Measurements from ENCODE around the gene MIDN.

The MIDN gene

DNA sequence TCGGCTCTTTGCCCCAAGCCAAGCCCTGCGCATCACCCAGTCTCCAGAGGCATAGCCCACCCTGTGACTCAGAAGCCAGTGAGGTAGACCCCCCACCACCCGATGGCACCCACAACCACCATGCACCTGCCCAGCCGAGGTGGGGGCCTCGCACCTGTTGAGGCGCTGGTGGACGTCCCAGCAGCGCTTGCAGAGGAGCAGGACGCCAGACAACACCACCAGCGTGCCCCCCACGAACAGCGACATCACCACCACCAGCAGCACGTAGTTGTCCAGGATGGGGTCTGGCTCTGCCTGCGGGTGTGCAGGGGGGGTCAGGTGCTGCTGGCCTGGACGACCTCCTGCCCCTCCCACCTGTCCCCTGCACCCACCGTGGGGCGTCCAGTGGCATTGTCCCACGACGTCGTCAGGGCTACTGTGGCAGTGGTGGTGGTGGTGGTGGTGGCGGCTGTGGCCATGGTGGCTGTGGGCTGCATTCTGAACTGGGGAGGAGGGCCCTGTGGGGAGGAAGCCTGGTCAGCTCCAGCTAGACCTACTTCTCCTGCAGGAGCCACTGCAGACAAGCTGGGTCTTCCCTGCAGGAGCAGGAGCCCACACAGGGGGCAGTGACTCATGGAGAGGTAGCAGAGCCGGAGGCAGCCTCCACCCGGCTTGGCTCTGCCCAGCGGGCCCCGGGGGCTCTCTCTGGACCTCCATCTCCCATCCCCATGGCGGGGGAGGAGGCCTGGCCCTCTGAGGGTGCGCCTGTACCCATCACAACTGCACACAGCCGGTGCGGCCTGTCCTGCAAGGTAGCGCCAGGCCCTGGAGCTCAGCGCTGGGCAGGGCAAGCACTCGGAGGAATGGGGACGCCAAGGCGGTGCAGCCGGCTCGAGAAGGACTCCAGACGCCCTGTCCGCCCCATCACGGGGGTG is 12.5 kb upstream of the MIDN start:
- H3K4me3 ChIP-seq (replicated peaks; ENCODE audit: low read depth, low read length) = peak overlapping the region; percentile 73
- TF ChIP-seq, protein P1, sequence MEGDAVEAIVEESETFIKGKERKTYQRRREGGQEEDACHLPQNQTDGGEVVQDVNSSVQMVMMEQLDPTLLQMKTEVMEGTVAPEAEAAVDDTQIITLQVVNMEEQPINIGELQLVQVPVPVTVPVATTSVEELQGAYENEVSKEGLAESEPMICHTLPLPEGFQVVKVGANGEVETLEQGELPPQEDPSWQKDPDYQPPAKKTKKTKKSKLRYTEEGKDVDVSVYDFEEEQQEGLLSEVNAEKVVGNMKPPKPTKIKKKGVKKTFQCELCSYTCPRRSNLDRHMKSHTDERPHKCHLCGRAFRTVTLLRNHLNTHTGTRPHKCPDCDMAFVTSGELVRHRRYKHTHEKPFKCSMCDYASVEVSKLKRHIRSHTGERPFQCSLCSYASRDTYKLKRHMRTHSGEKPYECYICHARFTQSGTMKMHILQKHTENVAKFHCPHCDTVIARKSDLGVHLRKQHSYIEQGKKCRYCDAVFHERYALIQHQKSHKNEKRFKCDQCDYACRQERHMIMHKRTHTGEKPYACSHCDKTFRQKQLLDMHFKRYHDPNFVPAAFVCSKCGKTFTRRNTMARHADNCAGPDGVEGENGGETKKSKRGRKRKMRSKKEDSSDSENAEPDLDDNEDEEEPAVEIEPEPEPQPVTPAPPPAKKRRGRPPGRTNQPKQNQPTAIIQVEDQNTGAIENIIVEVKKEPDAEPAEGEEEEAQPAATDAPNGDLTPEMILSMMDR (IDR thresholded peaks at IDR 0.05; ENCODE audit: low read depth, low read length, missing control alignments) = no peak
- DNase-seq (ENCODE audit: extremely low read depth, low read depth) = no peak

DNA sequence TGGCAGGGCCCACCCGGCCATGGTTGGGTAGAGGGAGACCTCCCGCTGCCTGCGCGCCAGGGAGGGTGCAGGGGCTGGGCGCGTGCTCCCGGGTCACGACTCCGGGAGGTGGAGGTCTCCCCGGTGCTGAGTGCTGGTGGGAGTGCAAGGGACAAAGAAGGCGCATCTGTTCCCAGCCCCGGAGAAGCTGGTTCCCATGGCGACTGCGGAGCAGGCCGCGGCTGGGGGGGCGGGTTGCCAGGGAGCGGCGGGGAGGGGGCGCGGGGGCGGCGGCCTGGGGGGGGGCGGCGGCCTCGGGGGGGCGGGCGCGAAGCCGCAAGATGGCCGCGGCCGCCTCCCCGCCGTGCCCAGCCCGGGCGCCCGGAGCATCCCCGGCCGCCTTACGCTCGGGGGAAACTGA is 11.8 kb upstream of the MIDN start:
- TF ChIP-seq, protein P1 (IDR thresholded peaks at IDR 0.05; ENCODE audit: low read depth, low read length, missing control alignments) = no peak
- DNase-seq (ENCODE audit: extremely low read depth, low read depth) = no peak
- peak overlapping the region; percentile 73 for H3K4me3 ChIP-seq (replicated peaks; ENCODE audit: low read depth, low read length)

DNA sequence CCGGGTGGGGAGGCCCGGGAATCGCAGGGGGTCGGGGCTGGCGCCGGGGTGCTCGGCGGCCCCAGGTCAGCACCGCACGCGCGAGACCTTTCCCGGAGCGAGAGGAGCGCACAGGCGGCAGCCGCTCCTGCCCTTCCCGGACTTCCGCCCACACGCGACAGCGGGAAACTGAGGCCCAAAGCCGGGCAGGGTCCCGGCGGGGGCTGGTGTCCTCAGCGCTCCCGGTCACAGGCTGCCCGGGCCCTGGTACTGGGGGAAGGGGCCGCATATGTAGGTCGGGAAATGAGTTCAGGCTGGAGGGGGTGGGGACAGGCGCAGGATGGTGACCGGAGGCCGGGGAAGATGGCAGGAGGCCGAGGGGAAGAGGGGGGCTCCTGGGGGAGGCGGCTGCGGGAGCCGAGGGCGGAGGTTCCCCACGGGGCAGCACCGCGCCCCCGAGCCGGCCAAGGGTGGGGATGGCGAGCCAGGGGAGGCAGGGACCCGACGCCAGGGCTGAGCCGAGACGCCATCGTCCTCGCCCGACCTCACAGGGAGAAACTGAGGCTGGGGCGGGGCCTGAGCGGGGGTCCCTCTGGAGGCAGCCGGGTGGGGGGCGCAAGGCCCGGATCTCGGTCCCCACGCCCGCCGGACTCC is 11.2 kb upstream of the MIDN start:
- TF ChIP-seq, protein P1 (IDR thresholded peaks at IDR 0.05; ENCODE audit: low read depth, low read length, missing control alignments) = no peak
- H3K4me3 ChIP-seq (replicated peaks; ENCODE audit: low read depth, low read length) = peak overlapping the region; percentile 73
- no peak for DNase-seq (ENCODE audit: extremely low read depth, low read depth)

DNA sequence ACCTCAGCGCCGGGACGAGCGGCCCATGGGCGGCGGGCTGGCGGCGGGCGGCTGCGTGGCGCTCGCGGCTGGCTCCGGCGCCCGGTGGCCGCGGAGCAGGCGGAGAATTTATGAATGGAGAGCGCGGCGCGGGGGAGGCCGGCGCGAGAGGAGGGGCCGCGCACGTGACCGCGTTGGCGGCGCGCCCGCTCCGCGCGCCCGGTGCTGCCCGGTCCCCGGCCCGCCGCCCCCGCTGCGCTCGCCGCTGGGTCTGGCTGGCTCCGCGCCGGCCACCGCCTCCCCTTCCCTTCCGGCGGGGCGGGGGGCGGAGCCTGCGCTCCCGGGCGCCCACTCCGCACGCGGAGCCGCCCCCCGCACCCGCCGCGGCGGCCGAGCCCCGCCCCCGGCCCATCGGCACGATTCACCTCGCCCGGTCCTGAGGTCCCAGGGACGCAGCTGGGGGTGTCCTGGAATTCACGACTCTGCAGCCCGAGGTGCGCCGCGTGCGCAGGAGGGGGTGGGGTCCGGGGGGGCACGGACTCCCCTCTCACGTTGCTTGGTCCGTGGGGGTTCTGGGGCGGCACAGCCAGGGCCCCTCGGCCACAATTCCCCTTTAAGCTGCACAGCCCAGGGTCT is 10.5 kb upstream of the MIDN start, which contains the start of gene CBARP:
CBARP (minus strand) TSS at position 252 of the 615 bp plus-strand sequence. CDS start 1,905 bp downstream, outside the sequence.
- TF ChIP-seq, protein P1 (IDR thresholded peaks at IDR 0.05; ENCODE audit: low read depth, low read length, missing control alignments) = no peak
- H3K4me3 ChIP-seq (replicated peaks; ENCODE audit: low read depth, low read length) = peak within 1 kb of the TSS; percentile 73
- no peak for DNase-seq (ENCODE audit: extremely low read depth, low read depth)

DNA sequence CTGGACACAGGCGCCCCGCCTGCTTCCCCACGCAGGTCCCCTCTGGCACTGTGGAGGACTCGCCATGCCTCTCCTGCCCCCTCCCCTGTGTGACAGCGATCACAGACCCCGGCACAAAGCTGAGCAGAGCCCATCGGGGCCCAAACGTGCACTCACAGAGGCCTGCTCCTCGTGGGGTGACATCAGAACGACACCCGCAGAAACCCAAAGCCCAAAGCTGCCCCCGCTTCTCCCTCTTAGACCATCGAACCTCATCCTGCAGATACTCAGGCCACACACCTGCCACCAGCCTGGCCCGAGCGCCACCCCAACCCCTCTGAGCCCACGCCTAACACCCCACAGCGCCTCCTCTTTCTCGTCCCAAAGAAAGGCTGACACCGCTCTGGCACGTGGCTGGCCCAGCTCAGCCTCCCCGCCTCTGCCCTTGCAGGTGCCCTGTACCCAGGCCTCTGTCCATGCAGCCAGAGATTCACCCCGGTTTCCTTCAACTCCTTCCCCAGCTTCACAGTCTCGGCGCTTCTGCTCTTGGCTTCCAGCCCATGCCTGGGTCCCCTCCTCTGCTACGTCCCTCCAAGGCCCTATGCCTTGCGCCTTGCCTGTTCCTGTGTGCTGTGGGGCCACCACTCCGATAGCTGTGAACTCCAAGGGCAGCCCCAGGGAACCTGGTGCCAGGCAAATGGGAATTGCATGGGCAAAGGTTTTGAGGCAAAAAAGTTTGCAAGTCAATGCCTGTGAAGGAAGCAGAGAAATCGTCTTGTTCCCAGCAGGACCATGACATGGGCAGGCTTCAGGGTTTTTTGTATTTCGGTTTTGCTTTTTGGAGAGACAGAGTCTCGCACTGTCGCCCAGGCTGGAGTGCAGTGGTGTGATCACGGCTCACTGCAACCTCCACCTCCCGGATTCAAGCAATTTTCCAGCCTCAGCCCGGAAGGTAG is 9.7 kb upstream of the MIDN start:
- DNase-seq (ENCODE audit: extremely low read depth, low read depth) = no peak
- peak overlapping the region; percentile 32 for H3K4me3 ChIP-seq (replicated peaks; ENCODE audit: low read depth, low read length)
- TF ChIP-seq, protein P1 (IDR thresholded peaks at IDR 0.05; ENCODE audit: low read depth, low read length, missing control alignments) = no peak

DNA sequence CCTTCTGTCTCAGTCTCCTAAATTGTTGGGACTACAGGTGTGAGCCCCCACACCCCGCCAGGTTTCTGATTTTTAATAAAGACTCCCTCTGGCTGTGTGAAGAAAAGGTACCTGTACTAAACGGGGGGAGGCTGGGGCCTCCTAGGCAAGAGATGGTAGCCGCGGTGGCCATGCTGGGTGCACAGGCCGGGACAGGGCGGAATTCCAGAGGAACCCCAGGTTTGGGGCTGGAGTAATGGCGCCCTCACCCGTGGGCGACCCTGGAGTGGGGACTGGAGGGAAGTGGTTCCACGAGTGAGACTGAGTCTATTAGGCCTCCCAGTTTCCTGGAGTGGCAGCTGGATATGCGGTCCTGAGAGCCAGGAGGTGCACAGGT is 9.0 kb upstream of the MIDN start:
- no peak for DNase-seq (ENCODE audit: extremely low read depth, low read depth)
- H3K4me3 ChIP-seq (replicated peaks; ENCODE audit: low read depth, low read length) = no peak overlapping the region
- TF ChIP-seq, protein P1 (IDR thresholded peaks at IDR 0.05; ENCODE audit: low read depth, low read length, missing control alignments) = no peak
